GM20431 (cell line): Measurements from ENCODE around the gene C12orf60.

Experiments used
- in situ Hi-C: fragments of 300-500 bp; cut with MseI, MboI; formaldehyde crosslinking; loops from one replicate; pipeline ENCODE4 v1.15.0; 2020; ENCODE audit warnings: low sequenced_read_pairs; ENCODE audit not compliant: unreplicated experiment

Gene C12orf60

DNA sequence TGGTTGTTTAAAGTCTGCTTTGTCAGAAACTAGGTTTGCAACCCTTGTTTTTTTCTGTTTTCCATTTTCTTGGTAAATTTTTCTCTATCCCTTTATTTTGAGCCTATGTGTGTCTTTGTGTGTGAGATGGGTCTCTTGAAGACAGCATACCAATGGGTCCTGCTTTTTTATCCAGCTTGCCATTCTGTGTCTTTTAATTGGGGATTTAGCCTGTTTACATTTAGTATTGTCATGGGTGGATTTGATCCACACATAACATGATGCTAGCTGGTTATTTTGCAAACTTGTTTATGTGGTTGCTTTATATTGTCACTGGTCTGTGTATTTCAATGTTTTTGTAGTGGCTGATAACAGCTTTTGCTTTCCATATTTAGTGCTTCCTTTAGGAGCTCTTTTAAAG is 57.0 kb downstream of the C12orf60 start:
- in situ Hi-C loops, result no loop called here

DNA sequence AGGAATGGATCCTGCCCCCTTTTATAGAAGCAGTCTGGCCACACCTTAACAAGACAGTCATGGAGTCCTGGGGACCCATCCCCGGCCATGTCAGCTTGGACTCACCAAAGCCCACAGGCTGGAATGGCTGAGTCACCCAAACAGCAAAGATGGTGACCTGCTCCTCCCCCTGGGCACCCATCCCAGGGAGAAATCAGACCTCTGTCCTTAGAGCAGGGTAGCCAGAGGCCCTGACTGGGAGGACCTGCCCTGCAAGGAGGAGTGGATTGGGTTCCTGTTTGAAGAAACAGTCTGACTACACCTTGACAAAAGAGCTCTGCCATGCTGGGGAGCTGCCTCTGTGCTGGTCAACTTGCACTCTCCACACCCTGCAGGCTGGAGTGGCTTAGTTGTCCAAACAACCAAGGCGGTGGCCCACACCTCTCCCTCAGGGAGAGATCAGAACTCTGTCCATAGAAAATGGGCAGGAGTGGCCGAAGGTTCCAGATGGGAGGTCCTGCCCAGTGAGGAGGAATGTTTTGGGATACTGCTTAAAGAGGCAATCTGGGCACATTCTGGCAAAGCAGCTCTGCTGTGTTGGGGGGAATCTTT is 65.5 kb downstream of the C12orf60 start:
- in situ Hi-C loops, result no loop called here

DNA sequence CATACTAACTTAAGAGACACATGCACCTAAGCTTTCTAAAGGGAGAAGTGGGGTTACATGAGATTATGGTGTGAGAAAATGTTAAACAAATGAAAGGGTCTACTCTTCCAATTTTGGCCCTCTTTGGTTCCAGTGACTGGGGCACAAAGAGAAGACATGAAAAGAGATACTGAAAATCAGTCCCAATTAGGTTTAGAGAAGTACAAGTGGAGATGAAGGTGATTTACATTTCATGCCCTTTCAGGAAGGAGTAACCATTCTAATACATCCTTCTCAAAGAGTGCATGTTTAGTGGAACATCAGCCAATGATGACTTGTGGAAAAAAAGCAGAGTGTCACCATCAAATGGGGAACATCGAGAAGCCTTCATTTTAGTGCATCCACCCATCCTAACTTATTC is 67.8 kb downstream of the C12orf60 start:
- in situ Hi-C loops, result no loop called here

DNA sequence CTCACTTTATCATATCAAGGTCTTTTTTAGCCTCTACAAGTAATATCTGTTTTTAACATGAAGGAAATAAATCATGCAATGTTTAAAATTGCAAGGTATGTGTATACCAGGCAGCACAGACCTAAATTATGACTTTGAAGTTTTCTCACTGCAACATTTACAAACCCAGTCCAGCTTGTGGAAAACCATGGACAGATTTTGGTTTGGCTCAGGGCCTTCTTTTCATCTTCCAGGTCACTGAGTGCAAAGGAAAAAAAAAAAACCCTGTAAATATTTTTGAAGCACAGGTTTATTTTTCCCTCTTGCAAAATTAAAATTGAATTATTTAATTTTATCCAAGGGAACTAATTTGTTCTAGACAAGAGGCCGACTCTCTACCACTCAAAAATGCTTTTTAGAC is 68.4 kb downstream of the C12orf60 start:
- in situ Hi-C loops, result no loop called here

DNA sequence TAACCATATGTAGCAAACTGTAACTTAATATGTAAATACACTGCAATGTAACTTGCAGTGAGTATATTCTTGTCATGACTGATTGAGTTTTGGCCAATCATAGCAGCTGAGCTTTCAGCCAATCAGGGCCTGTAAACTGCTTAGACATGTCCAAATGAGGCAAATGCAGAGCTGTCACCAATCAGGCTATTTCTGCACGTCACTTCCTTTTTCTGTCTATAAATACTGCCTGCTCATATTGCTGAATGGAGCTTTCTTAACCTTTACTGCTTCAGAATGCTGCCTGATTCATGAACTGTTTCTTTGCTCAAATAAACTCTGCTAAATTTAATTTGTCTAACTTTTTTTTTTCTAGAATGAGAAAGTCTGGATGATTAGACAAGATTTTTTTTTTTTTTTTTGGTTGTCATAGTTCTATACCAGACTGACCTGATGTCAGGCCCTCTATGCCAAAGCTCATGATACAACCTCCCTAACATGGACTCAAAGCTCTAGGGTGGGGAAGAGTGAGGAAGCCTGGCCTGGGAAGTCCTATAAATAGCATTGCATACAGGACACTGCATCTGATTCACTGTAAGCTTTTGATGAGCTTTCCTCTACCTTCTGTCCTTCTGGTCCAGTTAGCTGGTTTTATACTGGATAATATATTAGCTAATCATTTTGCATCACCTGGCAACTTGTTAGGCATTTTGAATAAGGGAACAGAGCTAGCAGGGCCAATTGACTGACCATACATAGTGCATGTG is 70.1 kb downstream of the C12orf60 start:
- in situ Hi-C loops, result no loop called here
